Transverse colon (tissue), 4 donors: Measurements from ENCODE around the gene SMAD7. TPM values are rescaled to one million over a fixed set of nuclear protein-coding genes. Genes with fewer than 3 reads are reported as not detected.

ENCODE experiments used
- DNase-seq: peaks from one replicate; pipeline ENCODE4 v3.0.0-alpha.2; 2019
- H3K27ac ChIP-seq, 4 donors: fragments of 200-600 bp; sonication (generic); 2 replicates each; pipeline ENCODE4 v1.5.1; 2016 to 2018; ENCODE audit warnings: inconsistent platforms in 4 of 4
- H3K27me3 ChIP-seq: fragments of 200-600 bp; sonication (generic); 2 replicates; pipeline ENCODE4 v1.5.1; 2017; ENCODE audit warnings: inconsistent platforms
- H3K36me3 ChIP-seq, 4 donors: fragments of 200-600 bp; sonication (generic); 2 replicates each; pipeline ENCODE4 v1.5.1; 2017 to 2019; ENCODE audit warnings: inconsistent platforms in 4 of 4
- H3K4me1 ChIP-seq, 4 donors: fragments of 200-600 bp; sonication (generic); 2 replicates each; pipeline ENCODE4 v1.5.1; 2017 to 2020; ENCODE audit warnings: inconsistent platforms in 4 of 4
- H3K4me3 ChIP-seq, 4 donors: fragments of 200-600 bp; sonication (generic); 1 replicate in 1 of 4; 2 replicates in 3 of 4; pipeline versions ENCODE4 v1.5.1 to v1.6.1; 2017 to 2019; ENCODE audit warnings: inconsistent platforms in 4 of 4
- H3K9me3 ChIP-seq, 2 donors: fragments of 200-600 bp; sonication (generic); 2 replicates each; pipeline ENCODE4 v1.5.1; 2017 to 2019; ENCODE audit warnings: inconsistent platforms in 2 of 2
- EP300 ChIP-seq: sonication (generic); formaldehyde crosslinking; IDR thresholded peaks from one replicate; pipeline ENCODE4 v1.6.1; 2017; ENCODE audit warnings: antibody characterized with exemption, low read depth
- POLR2A ChIP-seq: fragments of 450-650 bp; IDR thresholded peaks from one replicate; pipeline ENCODE4 v1.6.1; 2016; ENCODE audit warnings: antibody characterized with exemption, mild to moderate bottlenecking, moderate library complexity
- POLR2AphosphoS5 ChIP-seq, 3 donors: sonication (generic); formaldehyde crosslinking; IDR thresholded peaks; one replicate each; pipeline ENCODE4 v1.6.1; 2016; ENCODE audit warnings: antibody characterized with exemption in 3 of 3
- WGBS, 2 donors: methylation state at CpG; one replicate each; pipeline ENCODE4 v1.1.5; 2018; ENCODE audit warnings: low coverage in 1 of 2; 5-methylcytosine and 5-hydroxymethylcytosine counted together
- in situ Hi-C, 4 donors: fragments of 200-750 bp; cut with MboI; loops; one replicate each; pipeline versions ENCODE4 v1.15.0 to v1.15.1; 2017; ENCODE audit warnings: low sequenced_read_pairs in 3 of 4, low pct_ligation_motif_present in 1 of 4, low pct_unique_long_range_greater_than_20kb in 1 of 4
- intact Hi-C: fragments of 100-400 bp; cut with DNase I; formaldehyde crosslinking; loops from one replicate; pipeline ENCODE4 v1.15.1; 2023; ENCODE audit warnings: low total_unique reads
- total RNA-seq, 4 donors: library from RNA; depleted of rRNA; stranded (reverse); fragments of >200 nt; gene quantifications; one replicate each; pipeline ENCODE4 v1.1.0, GENCODE V29; 2016
- TF ChIP-seq, protein P1 (sequence below), 5 experiments: fragments of 200-600 bp in 3 of 5; fragments of 450-650 bp in 2 of 5; sonication (generic) in 3 of 5; IDR thresholded peaks; 1 replicate in 2 of 5; 2 replicates in 3 of 5; pipeline ENCODE4 v1.5.1; 2016 to 2017; ENCODE audit warnings: antibody characterized with exemption in 5 of 5, inconsistent platforms in 3 of 5, mild to moderate bottlenecking in 2 of 5, moderate library complexity in 1 of 5

SMAD7 gene
- total RNA-seq, 4 donors from 2014 or later: 76.0 to 199 (median 77.1) TPM

- H3K36me3 ChIP-seq: no peaks in the 10 kb centered on the region
- TF ChIP-seq, protein P1, sequence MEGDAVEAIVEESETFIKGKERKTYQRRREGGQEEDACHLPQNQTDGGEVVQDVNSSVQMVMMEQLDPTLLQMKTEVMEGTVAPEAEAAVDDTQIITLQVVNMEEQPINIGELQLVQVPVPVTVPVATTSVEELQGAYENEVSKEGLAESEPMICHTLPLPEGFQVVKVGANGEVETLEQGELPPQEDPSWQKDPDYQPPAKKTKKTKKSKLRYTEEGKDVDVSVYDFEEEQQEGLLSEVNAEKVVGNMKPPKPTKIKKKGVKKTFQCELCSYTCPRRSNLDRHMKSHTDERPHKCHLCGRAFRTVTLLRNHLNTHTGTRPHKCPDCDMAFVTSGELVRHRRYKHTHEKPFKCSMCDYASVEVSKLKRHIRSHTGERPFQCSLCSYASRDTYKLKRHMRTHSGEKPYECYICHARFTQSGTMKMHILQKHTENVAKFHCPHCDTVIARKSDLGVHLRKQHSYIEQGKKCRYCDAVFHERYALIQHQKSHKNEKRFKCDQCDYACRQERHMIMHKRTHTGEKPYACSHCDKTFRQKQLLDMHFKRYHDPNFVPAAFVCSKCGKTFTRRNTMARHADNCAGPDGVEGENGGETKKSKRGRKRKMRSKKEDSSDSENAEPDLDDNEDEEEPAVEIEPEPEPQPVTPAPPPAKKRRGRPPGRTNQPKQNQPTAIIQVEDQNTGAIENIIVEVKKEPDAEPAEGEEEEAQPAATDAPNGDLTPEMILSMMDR (IDR thresholded peaks at IDR 0.05): no peak
- TF ChIP-seq EP300 (no peak), POLR2AphosphoS5 (IDR thresholded peaks at IDR 0.05) (no peak), POLR2A (no peak)
- no peak overlapping the region for H3K4me3 ChIP-seq
- peaks cover 0 to 5% (median 2%) of the 10 kb centered on the region in 4 donors for H3K4me1 ChIP-seq
- no peak overlapping the region for H3K27ac ChIP-seq
- 92% methylated on average over 4 of the region's 4 CpGs; no CpG with 5 or more reads in 1 of the 2 donors for WGBS, 2 donors
- in situ Hi-C loops: no loop called here
- no peak for DNase-seq
- intact Hi-C loops: no loop called here
- no peaks in the 10 kb centered on the region for H3K27me3 ChIP-seq
- H3K9me3 ChIP-seq: no peaks in the 10 kb centered on the region
These were observed 66.5 kb downstream of the SMAD7 start for GRCh38 chr18:48884306-48884705.

GRCh38 chr18:48882379-48882778, 68.4 kb downstream of the SMAD7 start:
- Histone ChIP-seq H3K27me3 (no peaks in the 10 kb centered on the region), H3K27ac (no peak overlapping the region), H3K36me3 (no peaks in the 10 kb centered on the region), H3K4me1 (peaks cover 0 to 3% (median 0%) of the 10 kb centered on the region in 4 donors), H3K4me3 (no peak overlapping the region), H3K9me3 (no peaks in the 10 kb centered on the region)
- 94 to 100% methylated on average over 1 to 4 of the region's 4 CpGs for WGBS, 2 donors
- no peak for DNase-seq
- no peak for TF ChIP-seq POLR2AphosphoS5 (IDR thresholded peaks at IDR 0.05)
- TF ChIP-seq POLR2A: no peak
- TF ChIP-seq, protein P1 (IDR thresholded peaks at IDR 0.05): no peak
- TF ChIP-seq EP300: no peak
- in situ Hi-C loops (no loop called here), intact Hi-C loops (no loop called here)

- Histone ChIP-seq H3K36me3 (no peaks in the 10 kb centered on the region), H3K4me3 (no peak overlapping the region), H3K9me3 (no peaks in the 10 kb centered on the region), H3K4me1 (peaks cover 0 to 3% (median 0%) of the 10 kb centered on the region in 4 donors), H3K27me3 (no peaks in the 10 kb centered on the region), H3K27ac (no peak overlapping the region)
- intact Hi-C loops (no loop called here), in situ Hi-C loops (no loop called here)
- WGBS, 2 donors: 91 to 100% methylated on average over 1 of the region's 1 CpG
- TF ChIP-seq POLR2A (no peak), POLR2AphosphoS5 (IDR thresholded peaks at IDR 0.05) (no peak), EP300 (no peak)
- TF ChIP-seq, protein P1 (IDR thresholded peaks at IDR 0.05): no peak
- DNase-seq: no peak
These were observed 69.8 kb downstream of the SMAD7 start for GRCh38 chr18:48880931-48881330.

DNA sequence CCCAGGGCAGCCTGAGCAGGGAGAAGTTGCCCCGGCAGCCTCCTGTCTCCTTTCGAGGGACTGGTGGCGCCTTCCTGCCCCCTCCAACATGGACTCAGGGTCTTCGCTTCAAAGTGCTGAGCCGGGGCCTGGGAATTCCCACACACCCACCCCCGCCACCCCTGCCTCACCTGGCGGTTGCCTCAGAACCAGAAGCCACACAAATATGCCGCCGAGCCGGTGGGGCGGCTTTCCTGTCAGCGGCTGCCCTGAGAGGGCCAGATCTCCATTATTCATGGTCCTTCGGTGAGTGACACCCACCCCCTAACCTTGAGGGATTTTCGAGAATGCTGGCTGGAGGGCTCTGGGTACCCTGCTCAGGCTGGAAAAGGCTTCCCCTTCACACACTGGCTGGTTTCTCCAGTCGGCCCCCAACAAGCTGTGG, 71.7 kb downstream of the SMAD7 start:
- DNase-seq: no peak
- intact Hi-C loops: no loop called here
- H3K4me3 ChIP-seq: no peak overlapping the region
- H3K9me3 ChIP-seq: no peaks in the 10 kb centered on the region
- H3K4me1 ChIP-seq: no peaks in the 10 kb centered on the region
- in situ Hi-C loops: no loop called here
- WGBS, 2 donors: 82% methylated on average over 15 of the region's 15 CpGs; no CpG with 5 or more reads in 1 of the 2 donors
- H3K36me3 ChIP-seq: no peaks in the 10 kb centered on the region
- H3K27ac ChIP-seq: no peak overlapping the region
- no peaks in the 10 kb centered on the region for H3K27me3 ChIP-seq
- TF ChIP-seq EP300 (no peak), POLR2A (no peak), POLR2AphosphoS5 (IDR thresholded peaks at IDR 0.05) (no peak)
- TF ChIP-seq, protein P1 (IDR thresholded peaks at IDR 0.05): no peak
